ENCODE data around the gene SCG5. TPM values are rescaled to one million over a fixed set of nuclear protein-coding genes. Genes with fewer than 3 reads are reported as not detected.

The SCG5 gene
- total RNA-seq, 1 donor from 2014 or later, result 12.1 TPM

GRCh38 chr15:32718821-32719716 is 77.6 kb downstream of the SCG5 start:
- FAIRE-seq (no peak), DNase-seq (ENCODE audit: low read depth) (no peak)
- Histone ChIP-seq H3K4me1 (ENCODE audit: insufficient read depth, low read length) (peaks cover 18% of the 10 kb centered on the region), H4K20me1 (ENCODE audit: insufficient read depth, low read length) (peaks cover 26% of the 10 kb centered on the region), H3K36me3 (ENCODE audit: insufficient read depth, low read length) (peaks cover 23% of the 10 kb centered on the region), H3K79me2 (ENCODE audit: insufficient read depth, low read length) (peaks cover 65% of the 10 kb centered on the region), H3K27me3 (ENCODE audit: insufficient read depth, low read length) (no peaks in the 10 kb centered on the region), H3K9me3 (ENCODE audit: insufficient read depth, low read depth, low read length) (no peaks in the 10 kb centered on the region), H3K27ac (ENCODE audit: low read depth, low read length) (peak overlapping the region; percentile 88), H3K4me3 (ENCODE audit: insufficient read depth, low read depth, low read length) (peak overlapping the region; percentile 88), H3K4me2 (ENCODE audit: low read length) (peak overlapping the region; percentile 91), H2AFZ (ENCODE audit: low read depth, low read length) (peak overlapping the region; percentile 58), H3K9ac (ENCODE audit: low read length) (peak overlapping the region; percentile 94)
- Mint-ChIP-seq H3K4me1 (ENCODE audit: low read depth, unreplicated experiment) (peaks cover 9% of the 10 kb centered on the region), H3K27me3 (ENCODE audit: low read depth, unreplicated experiment) (peaks cover 22% of the 10 kb centered on the region), H3K4me3 (ENCODE audit: unreplicated experiment) (peak overlapping the region; percentile 85), H3K27ac (ENCODE audit: unreplicated experiment) (peak overlapping the region; percentile 86), H3K36me3 (ENCODE audit: low read depth, unreplicated experiment) (no peaks in the 10 kb centered on the region), H3K9me3 (ENCODE audit: unreplicated experiment) (peaks cover 9% of the 10 kb centered on the region)
- TF ChIP-seq CTCF (IDR thresholded peaks at IDR 0.05; ENCODE audit: insufficient read depth, low read depth, low read length) (no peak), EZH2 (IDR thresholded peaks at IDR 0.05; ENCODE audit: insufficient read depth, low read length) (no peak)

GRCh38 chr15:32721596-32721995 is 80.1 kb downstream of the SCG5 start:
- Histone ChIP-seq H2AFZ (ENCODE audit: low read depth, low read length) (no peak overlapping the region), H3K4me2 (ENCODE audit: low read length) (peak overlapping the region; percentile 91), H3K36me3 (ENCODE audit: insufficient read depth, low read length) (peaks cover 23% of the 10 kb centered on the region), H3K4me1 (ENCODE audit: insufficient read depth, low read length) (peaks cover 14% of the 10 kb centered on the region), H3K79me2 (ENCODE audit: insufficient read depth, low read length) (peaks cover 86% of the 10 kb centered on the region), H3K27me3 (ENCODE audit: insufficient read depth, low read length) (no peaks in the 10 kb centered on the region), H4K20me1 (ENCODE audit: insufficient read depth, low read length) (peaks cover 26% of the 10 kb centered on the region), H3K27ac (ENCODE audit: low read depth, low read length) (peak overlapping the region; percentile 28), H3K9me3 (ENCODE audit: insufficient read depth, low read depth, low read length) (no peaks in the 10 kb centered on the region), H3K9ac (ENCODE audit: low read length) (peak overlapping the region; percentile 94), H3K4me3 (ENCODE audit: insufficient read depth, low read depth, low read length) (peak overlapping the region; percentile 8)
- no peak overlapping the region for H3K27ac Mint-ChIP-seq (ENCODE audit: unreplicated experiment)
- H3K9me3 Mint-ChIP-seq (ENCODE audit: unreplicated experiment), result peaks cover 8% of the 10 kb centered on the region
- H3K4me1 Mint-ChIP-seq (ENCODE audit: low read depth, unreplicated experiment), result peaks cover 9% of the 10 kb centered on the region
- no peaks in the 10 kb centered on the region for H3K36me3 Mint-ChIP-seq (ENCODE audit: low read depth, unreplicated experiment)
- TF ChIP-seq CTCF (IDR thresholded peaks at IDR 0.05; ENCODE audit: insufficient read depth, low read depth, low read length), result no peak
- no peak for TF ChIP-seq EZH2 (IDR thresholded peaks at IDR 0.05; ENCODE audit: insufficient read depth, low read length)
- no peak overlapping the region for H3K4me3 Mint-ChIP-seq (ENCODE audit: unreplicated experiment)
- H3K27me3 Mint-ChIP-seq (ENCODE audit: low read depth, unreplicated experiment), result peaks cover 19% of the 10 kb centered on the region
- DNase-seq (ENCODE audit: low read depth), result peak; percentile 70
- no peak for FAIRE-seq

- no peaks in the 10 kb centered on the region for H3K27me3 ChIP-seq (ENCODE audit: insufficient read depth, low read length)
- peaks cover 9% of the 10 kb centered on the region for H3K4me1 ChIP-seq (ENCODE audit: insufficient read depth, low read length)
- peak overlapping the region; percentile 28 for H3K27ac ChIP-seq (ENCODE audit: low read depth, low read length)
- DNase-seq (ENCODE audit: low read depth) (no peak), FAIRE-seq (peak; percentile 45)
- H3K9ac ChIP-seq (ENCODE audit: low read length), result peak overlapping the region; percentile 94
- H2AFZ ChIP-seq (ENCODE audit: low read depth, low read length), result no peak overlapping the region
- Mint-ChIP-seq H3K9me3 (ENCODE audit: unreplicated experiment) (peaks cover 4% of the 10 kb centered on the region), H3K27me3 (ENCODE audit: low read depth, unreplicated experiment) (peaks cover 14% of the 10 kb centered on the region), H3K36me3 (ENCODE audit: low read depth, unreplicated experiment) (no peaks in the 10 kb centered on the region), H3K4me1 (ENCODE audit: low read depth, unreplicated experiment) (peaks cover 6% of the 10 kb centered on the region), H3K27ac (ENCODE audit: unreplicated experiment) (no peak overlapping the region), H3K4me3 (ENCODE audit: unreplicated experiment) (no peak overlapping the region)
- H3K9me3 ChIP-seq (ENCODE audit: insufficient read depth, low read depth, low read length), result no peaks in the 10 kb centered on the region
- H4K20me1 ChIP-seq (ENCODE audit: insufficient read depth, low read length), result peaks cover 26% of the 10 kb centered on the region
- H3K4me3 ChIP-seq (ENCODE audit: insufficient read depth, low read depth, low read length), result peak overlapping the region; percentile 6
- H3K36me3 ChIP-seq (ENCODE audit: insufficient read depth, low read length), result peaks cover 23% of the 10 kb centered on the region
- no peak for TF ChIP-seq CTCF (IDR thresholded peaks at IDR 0.05; ENCODE audit: insufficient read depth, low read depth, low read length)
- no peak for TF ChIP-seq EZH2 (IDR thresholded peaks at IDR 0.05; ENCODE audit: insufficient read depth, low read length)
- H3K4me2 ChIP-seq (ENCODE audit: low read length), result peak overlapping the region; percentile 91
- peaks cover 85% of the 10 kb centered on the region for H3K79me2 ChIP-seq (ENCODE audit: insufficient read depth, low read length)
Measured at GRCh38 chr15:32722136-32722535, 80.6 kb downstream of the SCG5 start.

Measured in astrocyte (in vitro differentiated cells and primary cell).